GM12874 (cell line): ENCODE measurements around the gene TIAM2.

Experiments used
- TF ChIP-seq, protein P1 (sequence below): IDR thresholded peaks from 2 replicates; pipeline ENCODE4 v1.5.1; 2011; ENCODE audit warnings: low read depth, mild to moderate bottlenecking, control low read depth, low read length, moderate library complexity; ENCODE audit not compliant: insufficient read depth

Gene TIAM2

DNA sequence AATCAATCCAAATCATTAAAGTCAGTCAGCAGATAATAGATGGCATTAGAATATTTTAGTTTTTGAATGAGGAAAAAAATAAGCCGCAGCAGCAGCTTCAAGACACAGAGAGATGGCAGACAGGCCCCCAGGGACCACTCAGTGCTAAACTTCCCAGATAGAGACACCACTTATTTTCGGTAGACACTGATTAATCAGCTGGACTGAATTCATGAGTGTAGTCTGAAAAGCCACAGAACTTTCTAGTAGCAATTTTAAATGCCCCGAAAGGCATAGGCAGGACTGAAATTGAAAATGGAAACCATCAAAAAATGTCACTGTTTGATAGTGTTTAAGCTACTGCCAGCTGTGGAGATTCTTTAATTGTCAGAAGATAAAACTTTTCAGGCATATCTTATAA is 265.6 kb downstream of the TIAM2 start:
- TF ChIP-seq, protein P1, sequence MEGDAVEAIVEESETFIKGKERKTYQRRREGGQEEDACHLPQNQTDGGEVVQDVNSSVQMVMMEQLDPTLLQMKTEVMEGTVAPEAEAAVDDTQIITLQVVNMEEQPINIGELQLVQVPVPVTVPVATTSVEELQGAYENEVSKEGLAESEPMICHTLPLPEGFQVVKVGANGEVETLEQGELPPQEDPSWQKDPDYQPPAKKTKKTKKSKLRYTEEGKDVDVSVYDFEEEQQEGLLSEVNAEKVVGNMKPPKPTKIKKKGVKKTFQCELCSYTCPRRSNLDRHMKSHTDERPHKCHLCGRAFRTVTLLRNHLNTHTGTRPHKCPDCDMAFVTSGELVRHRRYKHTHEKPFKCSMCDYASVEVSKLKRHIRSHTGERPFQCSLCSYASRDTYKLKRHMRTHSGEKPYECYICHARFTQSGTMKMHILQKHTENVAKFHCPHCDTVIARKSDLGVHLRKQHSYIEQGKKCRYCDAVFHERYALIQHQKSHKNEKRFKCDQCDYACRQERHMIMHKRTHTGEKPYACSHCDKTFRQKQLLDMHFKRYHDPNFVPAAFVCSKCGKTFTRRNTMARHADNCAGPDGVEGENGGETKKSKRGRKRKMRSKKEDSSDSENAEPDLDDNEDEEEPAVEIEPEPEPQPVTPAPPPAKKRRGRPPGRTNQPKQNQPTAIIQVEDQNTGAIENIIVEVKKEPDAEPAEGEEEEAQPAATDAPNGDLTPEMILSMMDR, result no peak

DNA sequence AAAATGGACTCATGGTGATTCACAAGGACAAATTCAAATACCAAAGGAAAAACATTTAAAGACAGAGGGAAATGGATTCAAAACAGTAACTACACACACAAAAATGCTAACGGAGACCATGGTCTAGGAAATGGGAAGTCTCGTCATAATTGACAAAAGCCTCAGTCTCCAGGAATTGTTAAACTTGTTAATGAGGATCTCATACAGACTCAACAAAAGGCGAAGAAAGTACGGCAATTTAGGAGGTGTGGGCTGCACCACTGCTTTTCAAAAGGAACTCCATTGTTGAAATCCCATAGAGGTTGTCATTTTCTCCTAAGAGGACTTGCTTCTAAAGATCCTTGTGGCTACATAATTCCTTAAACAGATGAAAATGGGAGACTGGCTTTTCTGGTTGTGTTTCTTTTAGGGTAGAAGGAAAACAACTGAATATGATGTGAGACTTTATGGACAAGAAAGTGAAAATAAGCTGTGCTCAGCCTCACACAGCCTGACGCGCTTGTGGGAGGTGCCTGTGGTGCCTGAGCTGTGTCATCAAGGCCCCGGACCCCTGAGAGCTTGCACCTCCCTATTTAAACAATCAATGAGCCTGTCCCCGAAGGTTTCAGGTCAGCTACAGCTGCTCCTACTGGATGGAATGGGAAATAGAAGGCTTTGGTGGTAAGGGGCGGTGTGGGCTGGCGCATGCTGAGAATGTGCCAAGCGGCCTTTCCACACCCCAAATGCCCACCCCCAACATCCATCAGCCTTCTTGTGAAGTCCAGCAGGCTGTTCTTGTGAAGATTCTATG is 266.2 kb downstream of the TIAM2 start:
- TF ChIP-seq, protein P1, result no peak

- TF ChIP-seq, protein P1, result no peak
Observed at GRCh38 chr6:155262655-155263054, 267.5 kb downstream of the TIAM2 start.

DNA sequence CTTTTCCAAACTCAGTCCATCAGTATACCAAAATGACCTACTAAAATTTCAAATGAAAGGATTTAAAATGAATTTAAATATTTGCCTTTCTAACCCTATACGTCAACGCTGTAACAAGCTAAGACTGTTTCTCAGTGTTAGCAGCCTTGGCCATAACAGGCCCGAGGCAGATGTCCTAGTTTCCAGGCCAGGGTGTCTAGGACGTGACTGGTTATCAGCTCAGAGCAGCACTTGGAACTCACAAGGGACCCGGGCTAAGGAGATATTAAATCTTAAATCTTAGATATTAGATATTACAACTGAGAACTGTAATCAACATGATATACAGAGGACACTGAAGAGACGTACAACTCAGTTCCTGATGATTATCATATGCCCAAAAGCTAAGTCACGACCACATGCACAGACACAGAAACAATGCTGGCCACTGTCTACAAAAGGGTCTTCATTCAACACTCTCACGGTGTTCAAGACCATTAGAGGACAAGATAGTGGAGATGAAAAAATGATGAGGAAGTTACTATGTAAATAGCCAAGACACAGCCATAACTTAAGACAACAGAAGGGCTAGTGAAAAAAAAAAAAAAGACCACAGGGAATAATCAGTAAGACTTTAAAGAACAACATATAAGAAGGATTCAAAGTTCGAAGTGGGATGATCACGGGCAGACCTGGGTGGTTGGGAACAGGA is 268.4 kb downstream of the TIAM2 start, which contains the start of gene CLDN20:
Gene CLDN20 (plus strand): TSS at position 641 of the 691 bp plus-strand sequence. CDS start 11,707 bp downstream, outside the sequence.
- TF ChIP-seq, protein P1, result no peak

DNA sequence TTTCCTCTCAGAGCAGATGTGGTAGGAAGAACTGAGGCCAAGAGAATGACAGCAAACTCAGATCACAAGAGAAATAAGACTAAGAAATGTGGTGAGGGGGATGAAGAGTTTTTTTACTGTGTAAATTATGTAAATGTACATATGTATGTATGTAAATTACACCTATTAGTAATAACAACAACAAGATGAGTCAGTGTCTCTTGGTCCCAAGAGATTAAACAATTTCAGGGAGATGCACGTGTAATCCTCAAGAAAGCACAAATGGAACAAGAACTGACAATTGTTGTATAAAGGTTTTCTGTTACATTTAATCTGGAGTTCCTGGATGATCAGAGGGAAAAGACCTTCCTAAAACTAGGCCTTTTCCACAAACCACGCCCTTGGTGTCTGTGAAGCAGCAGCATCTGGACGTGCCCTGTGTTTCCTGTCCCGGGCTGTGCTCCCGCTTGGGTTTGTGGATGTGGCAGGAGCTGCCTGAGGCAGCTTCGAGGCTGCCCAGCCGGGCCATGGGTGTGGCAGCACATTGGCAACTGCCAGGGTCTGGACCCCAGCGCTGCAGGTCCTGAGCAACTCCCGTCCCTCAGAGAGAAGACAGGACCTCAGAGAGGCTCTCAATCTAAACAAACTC is 269.7 kb downstream of the TIAM2 start:
- TF ChIP-seq, protein P1, result no peak

DNA sequence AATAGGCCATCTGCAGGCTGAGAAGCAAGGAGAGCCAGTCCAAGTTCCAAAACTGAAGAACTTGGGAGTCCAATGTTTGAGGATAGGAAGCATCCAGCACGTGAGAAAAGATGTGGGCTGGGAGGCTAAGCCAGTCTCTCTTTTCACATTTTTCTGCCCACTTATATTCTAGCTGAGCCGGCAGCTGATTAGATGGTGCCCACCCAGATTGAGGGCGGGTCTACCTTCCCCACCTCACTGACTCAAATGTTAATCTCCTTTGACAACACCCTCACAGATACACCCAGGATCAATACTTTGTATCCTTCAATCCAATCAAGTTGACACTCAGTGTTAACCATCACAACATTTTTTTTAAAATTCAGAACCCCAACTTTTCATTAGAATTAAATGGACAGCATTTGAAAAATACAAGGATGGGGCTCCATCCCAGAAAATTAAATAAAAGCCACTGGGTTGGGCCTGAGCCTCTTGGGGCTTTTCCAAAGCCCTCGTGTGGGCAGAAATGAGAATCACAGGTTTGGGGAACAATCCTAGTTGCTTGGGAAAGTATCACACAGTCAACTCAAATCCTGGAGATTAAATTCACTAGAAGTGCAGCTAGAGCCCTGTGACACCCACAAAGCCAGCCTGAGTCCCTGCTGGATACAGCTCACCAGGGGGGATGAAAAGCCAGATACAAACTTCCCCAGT is 270.9 kb downstream of the TIAM2 start:
- TF ChIP-seq, protein P1, result no peak

- TF ChIP-seq, protein P1, result no peak
Observed at GRCh38 chr6:155267411-155267810, 272.3 kb downstream of the TIAM2 start.
